Ramos (cell line): ENCODE results near the gene MYOCD.

Experiments used
- in situ Hi-C: fragments of 300-500 bp; cut with MboI; formaldehyde crosslinking; loops from one replicate; pipeline ENCODE4 v1.14.3; 2022; ENCODE audit warnings: low sequenced_read_pairs; ENCODE audit not compliant: unreplicated experiment

MYOCD gene

GRCh38 chr17:12739500-12739899 lies 73.8 kb downstream of the MYOCD start:
- in situ Hi-C loops: no loop called here

DNA sequence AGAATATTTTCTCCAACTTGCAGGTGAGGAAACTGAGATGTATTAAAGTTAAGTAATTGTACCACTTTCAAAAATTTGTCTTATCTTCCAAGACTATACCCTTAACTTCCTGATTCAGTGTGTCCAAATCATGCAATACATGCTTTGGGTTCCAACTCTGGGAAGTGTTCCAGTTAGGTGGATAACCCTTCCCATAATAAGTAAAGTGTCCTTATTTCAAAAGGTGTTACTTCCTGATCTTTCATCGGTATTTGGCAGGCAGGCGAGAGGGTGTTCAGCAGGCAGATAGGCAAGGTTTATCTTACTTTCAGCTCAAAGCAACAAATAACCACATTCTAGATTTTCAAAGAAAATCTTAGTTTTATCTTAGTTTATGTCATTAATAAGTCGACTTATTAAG lies 77.4 kb downstream of the MYOCD start:
- in situ Hi-C loops: no loop called here

DNA sequence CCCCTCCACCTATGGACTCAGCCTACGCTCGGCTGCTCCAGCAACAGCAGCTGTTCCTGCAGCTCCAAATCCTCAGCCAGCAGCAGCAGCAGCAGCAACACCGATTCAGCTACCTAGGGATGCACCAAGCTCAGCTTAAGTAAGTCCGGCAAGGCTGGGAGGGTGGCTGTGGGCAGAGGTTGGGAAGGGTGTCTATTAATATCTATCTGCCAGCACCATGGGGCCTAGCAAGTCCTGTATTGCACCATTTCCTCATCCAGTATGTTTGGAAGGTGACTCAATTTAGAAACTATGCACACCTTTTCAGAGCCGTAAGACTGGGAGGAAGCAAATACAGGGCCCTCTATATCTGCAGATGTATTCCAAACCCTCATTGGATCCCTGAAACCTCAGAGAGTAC lies 78.6 kb downstream of the MYOCD start:
- in situ Hi-C loops: no loop called here

GRCh38 chr17:12744786-12745185 lies 79.1 kb downstream of the MYOCD start:
- in situ Hi-C loops: no loop called here

GRCh38 chr17:12745486-12745885 lies 79.8 kb downstream of the MYOCD start:
- in situ Hi-C loops: no loop called here

DNA sequence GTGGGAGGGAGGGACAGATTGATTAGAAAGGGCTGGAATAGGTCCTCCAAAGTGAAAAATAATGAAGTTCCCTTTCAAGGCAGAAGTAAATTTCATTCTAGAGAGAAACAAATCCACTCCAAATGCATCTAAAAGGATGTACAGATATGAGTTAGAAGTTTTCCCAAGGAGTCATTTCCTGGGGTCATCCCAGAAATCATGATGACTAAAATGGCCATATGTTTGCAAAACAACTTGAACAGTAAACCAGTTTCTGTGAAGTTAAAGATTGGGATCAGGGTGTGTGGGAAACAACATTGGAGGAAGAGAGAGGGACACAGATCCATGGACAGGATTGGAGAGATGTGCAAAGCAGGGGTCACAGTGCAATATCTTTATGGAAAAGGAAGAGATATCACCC lies 91.1 kb downstream of the MYOCD start:
- in situ Hi-C loops: no loop called here

DNA sequence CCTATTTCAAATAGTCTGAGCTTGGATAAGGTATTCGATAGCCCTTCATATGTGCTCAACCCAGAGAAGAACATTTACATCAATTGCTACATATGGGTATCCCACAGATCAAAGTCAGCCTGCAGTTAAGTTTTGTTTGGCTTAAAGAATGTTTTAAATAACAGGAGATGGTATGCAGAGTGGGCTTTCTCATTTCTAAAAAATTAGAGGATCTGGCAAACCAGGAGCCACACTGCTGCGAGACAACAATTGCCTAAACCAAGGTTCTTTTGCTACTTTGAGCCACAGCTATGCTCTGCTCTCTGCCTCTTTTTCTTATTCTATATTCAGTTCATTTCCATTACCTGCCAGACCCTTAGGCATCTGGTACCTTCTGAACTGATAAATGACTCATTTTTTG lies 93.4 kb downstream of the MYOCD start:
- in situ Hi-C loops: no loop called here

- in situ Hi-C loops: no loop called here
These were observed 99.9 kb downstream of the MYOCD start for GRCh38 chr17:12765548-12765947.

GRCh38 chr17:12768255-12768654 lies 102.6 kb downstream of the MYOCD start:
- in situ Hi-C loops: no loop called here

DNA sequence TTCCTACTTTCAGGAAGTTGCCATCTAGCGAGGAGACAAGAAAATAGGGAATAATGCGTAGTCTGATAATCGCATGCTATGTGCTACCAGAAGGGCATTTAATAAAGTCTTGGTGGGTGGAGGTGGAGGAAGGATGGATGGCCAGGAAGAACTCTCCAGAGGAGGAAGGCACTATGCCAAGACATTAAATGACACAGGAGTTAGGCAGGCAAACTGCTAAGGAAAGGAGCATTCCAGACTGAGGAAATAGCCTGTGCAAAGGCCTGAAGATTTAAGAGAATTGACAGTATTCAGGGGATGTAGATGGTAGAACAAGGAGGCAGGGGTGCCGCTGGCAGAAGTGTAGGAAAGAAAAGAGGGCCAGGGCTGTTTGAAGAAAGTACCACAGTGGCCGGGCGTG lies 104.3 kb downstream of the MYOCD start:
- in situ Hi-C loops: no loop called here

- in situ Hi-C loops: no loop called here
These were observed 107.5 kb downstream of the MYOCD start for GRCh38 chr17:12773153-12773552.

DNA sequence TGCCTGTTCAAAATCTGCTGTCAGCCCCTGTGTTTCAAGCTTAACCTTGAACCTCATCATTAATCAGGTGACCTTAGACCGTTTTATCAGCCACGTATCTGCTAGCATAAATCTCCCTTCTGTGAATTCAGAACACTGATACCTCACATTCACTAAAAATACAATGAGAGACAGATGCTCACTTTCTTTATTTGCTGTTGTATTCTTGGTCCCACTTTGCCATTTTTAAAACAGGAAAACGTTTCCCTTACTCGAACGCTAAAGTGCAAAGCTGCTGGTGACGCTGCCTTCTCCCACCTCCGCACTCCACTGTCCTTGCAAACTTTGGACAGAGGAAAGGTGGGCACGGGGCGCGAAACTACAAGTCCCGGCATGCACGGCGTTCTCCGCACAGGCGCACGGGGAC lies 123.4 kb downstream of the MYOCD start:
- in situ Hi-C loops: no loop called here

- in situ Hi-C loops: no loop called here
These were observed 124.0 kb downstream of the MYOCD start, which contains the start of gene ARHGAP44 for GRCh38 chr17:12789481-12790248. Gene ARHGAP44 (plus strand): TSS chr17:12789498. CDS start chr17:12789839, 341 bp downstream.

DNA sequence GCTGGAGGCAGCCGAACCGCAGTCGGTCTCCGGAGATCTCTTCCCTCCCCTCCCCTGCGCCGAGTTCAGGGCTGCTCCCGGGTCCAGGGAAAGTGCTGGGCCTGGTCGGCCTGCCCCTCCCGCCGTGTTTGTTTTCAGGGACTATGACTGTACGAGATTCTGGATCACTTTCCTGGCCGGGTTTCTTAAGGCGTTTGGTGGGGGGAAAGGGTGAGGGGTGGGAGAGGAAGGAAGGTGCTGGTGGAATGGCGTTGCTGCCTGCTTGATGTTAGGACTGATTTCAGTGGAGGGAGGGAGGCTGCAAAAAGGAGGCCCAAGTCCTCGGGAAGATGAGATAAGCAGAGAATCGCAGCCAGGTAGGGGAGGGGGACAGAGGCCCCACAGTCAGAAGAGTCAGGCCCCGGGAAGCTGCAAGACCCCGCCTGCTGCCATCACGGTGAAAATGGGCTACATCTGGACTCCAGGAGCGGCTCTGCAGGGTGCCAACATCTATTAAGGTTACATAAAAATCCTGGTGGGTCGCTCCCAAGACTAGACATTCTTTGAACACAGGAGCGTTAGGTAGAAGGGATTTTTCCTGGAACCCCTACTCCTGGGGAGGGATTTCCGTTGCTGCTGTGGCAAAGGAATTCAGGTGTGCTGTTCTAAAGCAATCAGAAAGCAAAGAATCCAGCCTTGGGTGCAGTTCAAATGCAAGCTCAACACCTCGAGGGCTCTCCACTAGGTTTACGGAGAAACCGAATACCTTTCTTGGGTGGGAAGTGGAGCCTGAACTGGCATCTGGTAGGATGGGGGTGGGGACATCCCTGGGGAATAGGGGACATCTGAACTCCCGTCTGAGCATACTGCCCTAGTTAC lies 124.8 kb downstream of the MYOCD start:
- in situ Hi-C loops: no loop called here

GRCh38 chr17:12794919-12795532 lies 129.3 kb downstream of the MYOCD start:
- in situ Hi-C loops: no loop called here

- in situ Hi-C loops: no loop called here
These were observed 135.2 kb downstream of the MYOCD start for GRCh38 chr17:12800855-12801365.

DNA sequence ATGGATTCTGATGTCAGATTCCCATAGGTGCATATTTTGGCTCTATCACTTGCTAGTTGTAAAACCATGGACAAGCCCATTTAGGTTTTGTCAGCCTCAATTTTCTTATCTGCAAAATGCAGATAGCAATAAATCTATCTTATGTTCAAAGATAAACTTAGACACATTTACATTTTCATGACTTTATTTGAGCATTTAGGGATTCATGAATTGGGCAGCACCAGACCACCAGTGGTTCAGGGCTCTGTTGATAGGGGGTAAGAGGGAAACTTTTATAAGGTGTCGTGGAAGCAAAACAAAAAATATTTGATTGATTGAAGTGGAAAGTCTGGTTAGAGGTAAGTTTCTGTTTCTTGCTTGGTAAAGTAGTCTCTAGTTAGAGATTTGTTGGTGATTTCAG lies 140.9 kb downstream of the MYOCD start:
- in situ Hi-C loops: no loop called here

- in situ Hi-C loops: no loop called here
These were observed 143.0 kb downstream of the MYOCD start for GRCh38 chr17:12808723-12809122.

DNA sequence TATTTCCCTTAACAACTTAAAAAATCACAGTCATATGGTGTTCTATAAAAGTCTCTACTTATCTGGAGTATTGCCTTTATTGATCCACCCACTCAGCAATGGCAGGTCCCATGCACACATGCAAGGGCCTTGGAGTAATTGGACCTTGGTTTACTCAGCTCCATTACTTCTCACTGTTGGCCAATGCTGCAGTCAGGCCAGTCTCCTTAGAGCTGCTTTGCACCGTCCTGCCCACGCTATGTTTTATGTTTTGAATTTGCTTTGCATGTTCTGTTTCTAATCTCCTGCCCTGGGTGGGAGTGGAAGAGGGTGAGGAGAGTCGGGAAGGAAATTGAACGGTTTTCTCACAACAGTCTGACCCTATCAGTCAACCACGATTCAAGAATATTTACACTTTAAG lies 147.2 kb downstream of the MYOCD start:
- in situ Hi-C loops: no loop called here

DNA sequence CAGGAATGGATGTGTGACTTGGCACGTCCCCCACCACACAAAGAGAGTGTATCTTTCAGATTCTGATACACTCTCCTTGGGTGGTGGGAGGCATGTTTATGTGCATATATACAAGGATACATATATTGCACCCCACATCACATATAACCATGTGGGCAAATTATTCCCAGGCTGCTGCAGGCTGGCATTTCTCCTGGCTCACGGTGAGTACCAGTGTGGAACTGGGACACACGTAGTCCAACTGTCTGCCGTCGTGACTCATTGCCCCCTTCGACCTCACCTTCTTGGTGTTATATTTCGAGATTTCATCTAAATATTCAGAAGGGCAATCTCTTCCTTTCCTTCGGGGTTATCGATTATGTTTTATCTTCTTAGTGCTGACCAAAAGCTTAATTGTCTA lies 148.0 kb downstream of the MYOCD start:
- in situ Hi-C loops: no loop called here

- in situ Hi-C loops: no loop called here
These were observed 149.0 kb downstream of the MYOCD start for GRCh38 chr17:12814718-12815117.
